GM12878 (cell line): ENCODE measurements around the gene C1GALT1.
"Not testable (repeated sequence)": the region's sequence is repeated elsewhere in the genome, so short reads cannot be mapped to it uniquely, and the experiment has no call there.

Experiments used
- BACH1 ChIP-seq: fragments of 450-650 bp; IDR thresholded peaks from 2 replicates; pipeline ENCODE4 v1.6.1; 2017; ENCODE audit warnings: mild to moderate bottlenecking, borderline replicate concordance
- BHLHE40 ChIP-seq, 2 experiments: fragments of 450-650 bp in 1 of 2; IDR thresholded peaks; 2 replicates each; pipeline ENCODE4 v1.6.1; 2011 to 2017; ENCODE audit warnings: low read depth in 2 of 2, borderline replicate concordance in 1 of 2, improper control_type of control experiment in 1 of 2, low read length in 1 of 2, mild to moderate bottlenecking in 1 of 2
- CTCF ChIP-seq, 3 experiments: IDR thresholded peaks in 2 of 3; conservative IDR thresholded peaks in 1 of 3; 2 replicates each; pipeline ENCODE4 v1.5.1; 2011; ENCODE audit warnings: low read depth in 3 of 3, low read length in 3 of 3, mild to moderate bottlenecking in 3 of 3, control low read depth in 2 of 3, moderate library complexity in 2 of 3, inconsistent platforms in 1 of 3, mixed read lengths in 1 of 3; ENCODE audit not compliant: control insufficient read depth in 2 of 3, insufficient read depth in 1 of 3; ENCODE audit errors: extremely low read depth in 1 of 3
- DPF2 ChIP-seq: fragments of 450-650 bp; IDR thresholded peaks from 2 replicates; pipeline ENCODE4 v1.6.1; 2017; ENCODE audit warnings: mild to moderate bottlenecking
- KAT2A ChIP-seq: conservative IDR thresholded peaks from 2 replicates; pipeline ENCODE4 v1.6.1; 2011; ENCODE audit warnings: low read depth, low read length; ENCODE audit not compliant: control insufficient read depth
- NR2C2 ChIP-seq: IDR thresholded peaks from 2 replicates; pipeline ENCODE4 v1.6.1; 2011; ENCODE audit warnings: borderline replicate concordance, low read depth; ENCODE audit not compliant: control insufficient read depth, insufficient read length
- POLR2A ChIP-seq: IDR thresholded peaks from 2 replicates; pipeline ENCODE4 v1.6.1; 2011; ENCODE audit warnings: low read depth, mild to moderate bottlenecking, low read length
- POLR2AphosphoS5 ChIP-seq: IDR thresholded peaks from 2 replicates; pipeline ENCODE4 v1.6.1; 2011; ENCODE audit warnings: mild to moderate bottlenecking, low read length, inconsistent platforms
- ZBED1 ChIP-seq: IDR thresholded peaks from 2 replicates; pipeline ENCODE4 v1.6.1; 2016; ENCODE audit warnings: borderline replicate concordance
- ZNF274 ChIP-seq: IDR thresholded peaks from one replicate; pipeline ENCODE4 v1.8.0; 2011; ENCODE audit not compliant: insufficient read length, insufficient read depth
- ZNF384 ChIP-seq: IDR thresholded peaks from 2 replicates; pipeline ENCODE4 v1.6.1; 2012; ENCODE audit warnings: low read depth, mild to moderate bottlenecking, low read length, improper control_type of control experiment, borderline replicate concordance
- TF ChIP-seq, protein P1 (sequence below): fragments of 450-650 bp; IDR thresholded peaks from 2 replicates; pipeline ENCODE4 v1.6.1; 2016; ENCODE audit warnings: mild to moderate bottlenecking
- TF ChIP-seq, protein P2 (sequence below): IDR thresholded peaks from 2 replicates; pipeline ENCODE4 v1.6.1; 2012; ENCODE audit warnings: low read depth, low read length, improper control_type of control experiment

DNA sequence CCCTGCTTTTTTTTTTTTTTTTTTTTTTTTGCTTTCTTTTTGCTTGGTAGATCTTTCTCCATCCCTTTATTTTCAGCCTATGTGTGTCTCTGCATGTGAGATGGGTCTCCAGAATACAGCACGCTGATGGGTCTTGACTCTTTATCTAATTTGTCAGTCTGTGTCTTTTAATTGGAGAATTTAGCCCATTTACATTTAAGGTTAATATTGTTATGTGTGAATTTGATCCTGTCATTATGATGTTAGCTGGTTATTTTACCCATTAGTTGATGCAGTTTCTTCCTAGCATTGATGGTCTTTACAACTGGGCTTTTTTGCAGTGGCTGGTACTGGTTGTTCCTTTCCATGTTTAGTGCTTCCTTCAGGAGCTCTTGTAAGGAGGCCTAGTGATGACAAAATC lies 38.9 kb upstream of the C1GALT1 start:
- not testable (repeated sequence) for TF ChIP-seq BHLHE40 (IDR thresholded peaks at IDR 0.05; ENCODE audit: borderline replicate concordance in 1 of 2, low read depth in 2 of 2, low read length in 1 of 2); ZBED1; NR2C2; BACH1; POLR2A; ZNF274; DPF2; ZNF384; KAT2A; CTCF (IDR thresholded peaks at IDR 0.05 in 2 of 3, conservative IDR thresholded peaks at IDR 0.05 in 1 of 3; ENCODE audit: control insufficient read depth in 2 of 3, extremely low read depth in 1 of 3, insufficient read depth in 1 of 3, low read depth in 3 of 3, low read length in 3 of 3); POLR2AphosphoS5
- TF ChIP-seq, protein P1, sequence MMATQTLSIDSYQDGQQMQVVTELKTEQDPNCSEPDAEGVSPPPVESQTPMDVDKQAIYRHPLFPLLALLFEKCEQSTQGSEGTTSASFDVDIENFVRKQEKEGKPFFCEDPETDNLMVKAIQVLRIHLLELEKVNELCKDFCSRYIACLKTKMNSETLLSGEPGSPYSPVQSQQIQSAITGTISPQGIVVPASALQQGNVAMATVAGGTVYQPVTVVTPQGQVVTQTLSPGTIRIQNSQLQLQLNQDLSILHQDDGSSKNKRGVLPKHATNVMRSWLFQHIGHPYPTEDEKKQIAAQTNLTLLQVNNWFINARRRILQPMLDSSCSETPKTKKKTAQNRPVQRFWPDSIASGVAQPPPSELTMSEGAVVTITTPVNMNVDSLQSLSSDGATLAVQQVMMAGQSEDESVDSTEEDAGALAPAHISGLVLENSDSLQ = not testable (repeated sequence)
- TF ChIP-seq, protein P2, sequence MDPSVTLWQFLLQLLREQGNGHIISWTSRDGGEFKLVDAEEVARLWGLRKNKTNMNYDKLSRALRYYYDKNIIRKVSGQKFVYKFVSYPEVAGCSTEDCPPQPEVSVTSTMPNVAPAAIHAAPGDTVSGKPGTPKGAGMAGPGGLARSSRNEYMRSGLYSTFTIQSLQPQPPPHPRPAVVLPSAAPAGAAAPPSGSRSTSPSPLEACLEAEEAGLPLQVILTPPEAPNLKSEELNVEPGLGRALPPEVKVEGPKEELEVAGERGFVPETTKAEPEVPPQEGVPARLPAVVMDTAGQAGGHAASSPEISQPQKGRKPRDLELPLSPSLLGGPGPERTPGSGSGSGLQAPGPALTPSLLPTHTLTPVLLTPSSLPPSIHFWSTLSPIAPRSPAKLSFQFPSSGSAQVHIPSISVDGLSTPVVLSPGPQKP = not testable (repeated sequence)
